Fibroblast of skin of abdomen (primary cell): ENCODE data around the gene FAM210A.
A peak's percentile ranks its signal among the peaks of the same experiment; 100 is the strongest.

Experiments used
- DNase-seq: peaks from one replicate; pipeline ENCODE4 v3.0.0-alpha.2; 2013

The FAM210A gene

GRCh38 chr18:13620818-13621445 lies 105.4 kb downstream of the FAM210A start:
- no peak for DNase-seq

DNA sequence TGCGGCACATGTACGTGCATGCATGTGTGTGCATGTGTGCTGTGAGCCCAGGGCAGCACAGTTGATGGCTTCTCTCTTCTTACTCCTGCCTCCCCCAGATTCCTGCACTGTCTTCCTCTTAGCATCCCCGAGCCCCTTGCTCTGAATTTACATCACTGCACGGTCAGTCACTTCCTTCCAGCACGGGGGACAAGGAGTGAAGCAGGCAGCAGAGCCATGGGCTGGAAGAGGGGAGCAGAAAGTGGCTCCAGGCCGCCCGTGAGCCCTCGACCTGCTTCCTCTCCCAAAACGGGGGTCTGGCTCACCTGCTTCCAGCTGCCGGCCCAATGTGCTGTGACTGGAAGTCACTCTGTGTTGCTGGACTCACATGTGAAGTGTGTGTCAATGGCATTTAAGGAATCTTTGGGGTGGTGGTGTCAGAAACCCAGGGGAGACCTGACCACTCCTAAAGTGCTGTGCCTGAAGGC lies 106.1 kb downstream of the FAM210A start:
- no peak for DNase-seq

- DNase-seq, result no peak
Measured at GRCh38 chr18:13619505-13620205, 106.7 kb downstream of the FAM210A start.

DNA sequence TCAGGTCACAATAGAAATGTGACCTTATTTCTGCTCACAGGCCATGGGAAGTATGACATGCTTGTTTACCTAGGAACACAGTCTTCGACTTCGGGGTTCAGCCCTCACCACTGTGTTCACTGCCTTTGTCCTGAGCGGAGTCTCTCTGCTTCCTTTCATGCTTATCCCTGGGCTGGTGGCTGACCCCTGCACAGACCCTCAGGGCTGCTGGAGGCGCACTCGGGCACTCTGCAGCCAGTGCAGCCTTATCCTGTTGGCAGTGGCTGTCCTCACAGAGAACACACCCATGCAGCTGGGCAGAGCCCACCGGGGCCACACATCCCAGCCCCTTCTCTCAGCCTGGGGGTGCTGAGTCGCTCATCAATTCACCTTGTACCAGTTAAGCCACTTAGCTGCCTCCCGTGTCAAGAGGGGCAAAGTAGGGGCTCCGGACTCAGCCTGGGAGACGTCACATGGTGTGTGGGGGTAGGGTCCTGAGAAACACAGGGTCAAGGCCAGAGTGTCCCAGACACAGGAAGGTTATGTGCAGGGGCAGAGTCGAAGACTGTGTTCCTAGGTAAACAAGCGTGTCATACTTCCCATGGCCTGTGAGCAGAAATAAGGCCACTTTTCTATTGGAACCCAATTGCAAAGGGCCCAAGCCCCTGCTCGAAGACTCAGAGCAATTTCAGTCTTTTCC lies 107.5 kb downstream of the FAM210A start:
- no peak for DNase-seq

DNA sequence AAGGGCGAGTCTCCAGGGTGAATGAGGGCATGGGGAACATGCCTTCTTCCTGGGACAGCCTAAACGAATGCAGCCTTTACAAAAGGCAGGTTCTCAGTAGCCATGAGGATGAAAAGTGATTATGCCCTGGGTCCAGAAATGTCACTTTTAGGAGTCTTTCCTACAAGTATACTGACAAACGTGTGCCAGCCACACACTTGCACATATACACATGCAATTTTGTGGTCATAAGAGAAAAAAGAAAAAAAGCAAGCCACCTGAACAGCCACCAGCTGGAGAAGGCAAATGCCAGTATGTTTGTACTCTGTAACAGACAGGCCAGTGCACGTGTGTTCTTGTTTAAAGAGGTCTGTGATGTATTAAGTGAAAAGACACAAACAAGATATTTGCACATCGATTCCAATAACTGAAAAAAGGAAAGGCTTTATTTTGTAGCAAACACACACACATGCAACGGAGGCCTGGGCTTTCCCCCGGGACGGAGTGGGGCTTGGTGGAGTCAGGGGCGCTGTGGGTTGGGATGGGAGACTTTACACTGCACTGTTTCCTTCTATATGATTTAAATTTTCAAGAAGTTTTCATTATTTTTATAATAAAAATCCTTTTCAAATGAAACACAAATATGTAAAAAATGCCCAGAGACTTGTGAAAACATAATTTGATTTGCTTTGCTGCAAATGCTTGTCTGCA lies 108.4 kb downstream of the FAM210A start:
- DNase-seq, result no peak

DNA sequence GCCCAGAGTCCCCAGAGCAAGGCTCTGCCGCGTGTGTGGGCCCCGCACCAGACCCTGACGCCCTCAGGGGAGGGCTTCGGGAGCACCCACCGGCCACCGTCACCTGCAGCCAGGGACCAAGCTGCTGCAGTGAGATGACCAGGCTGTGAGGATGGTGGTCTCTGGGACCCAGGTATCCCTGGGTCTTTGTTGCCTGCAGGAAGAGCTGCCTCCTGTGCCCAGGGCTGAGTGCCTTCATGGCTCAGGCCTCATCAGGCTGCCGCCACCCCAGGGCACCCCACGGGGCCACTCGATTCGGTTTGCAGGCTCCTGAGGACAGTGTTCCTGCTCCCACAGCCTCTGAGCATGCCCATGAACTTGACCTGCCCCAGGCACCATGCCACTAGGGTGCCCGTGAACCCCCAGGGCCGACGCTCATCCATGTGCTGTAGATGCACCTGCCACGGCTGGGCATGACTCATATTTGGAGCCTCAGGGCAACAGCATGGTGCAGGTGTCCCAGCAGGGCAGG lies 109.8 kb downstream of the FAM210A start:
- no peak for DNase-seq

- DNase-seq, result no peak
Measured at GRCh38 chr18:13616041-13616440, 110.3 kb downstream of the FAM210A start.

GRCh38 chr18:13615432-13615861 lies 110.9 kb downstream of the FAM210A start:
- peak; percentile 12 for DNase-seq

DNA sequence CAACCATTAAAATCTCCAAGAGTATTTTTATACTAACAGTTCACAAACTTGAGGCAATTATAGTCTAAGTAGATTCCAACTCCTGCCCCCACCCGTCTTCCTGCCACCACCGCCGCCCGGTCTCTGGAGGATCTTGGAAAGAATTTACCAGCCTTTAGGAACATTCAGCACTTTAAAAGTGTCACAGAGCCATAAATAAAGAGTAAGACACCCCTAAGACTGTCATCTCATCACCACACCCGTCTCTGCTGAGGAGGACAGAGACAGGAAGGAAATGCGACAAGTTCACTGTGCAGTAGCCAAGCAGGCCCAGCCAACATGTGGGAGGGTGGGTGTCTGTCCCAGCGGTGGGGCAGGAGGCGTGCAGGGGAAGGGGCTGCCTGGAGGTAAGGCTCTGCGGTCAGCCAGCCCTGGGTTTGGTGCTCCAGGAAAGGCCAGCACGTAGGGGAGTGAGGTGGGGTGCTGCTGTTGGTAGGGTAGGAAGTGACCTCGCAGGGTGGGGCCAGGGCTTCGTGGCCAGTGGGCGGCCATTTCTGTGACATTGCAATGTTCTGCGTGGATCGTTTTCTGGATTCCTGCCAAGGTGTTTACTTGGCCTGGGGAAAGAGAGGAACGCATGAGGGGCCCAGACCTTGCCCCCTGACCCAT lies 111.6 kb downstream of the FAM210A start:
- no peak for DNase-seq

DNA sequence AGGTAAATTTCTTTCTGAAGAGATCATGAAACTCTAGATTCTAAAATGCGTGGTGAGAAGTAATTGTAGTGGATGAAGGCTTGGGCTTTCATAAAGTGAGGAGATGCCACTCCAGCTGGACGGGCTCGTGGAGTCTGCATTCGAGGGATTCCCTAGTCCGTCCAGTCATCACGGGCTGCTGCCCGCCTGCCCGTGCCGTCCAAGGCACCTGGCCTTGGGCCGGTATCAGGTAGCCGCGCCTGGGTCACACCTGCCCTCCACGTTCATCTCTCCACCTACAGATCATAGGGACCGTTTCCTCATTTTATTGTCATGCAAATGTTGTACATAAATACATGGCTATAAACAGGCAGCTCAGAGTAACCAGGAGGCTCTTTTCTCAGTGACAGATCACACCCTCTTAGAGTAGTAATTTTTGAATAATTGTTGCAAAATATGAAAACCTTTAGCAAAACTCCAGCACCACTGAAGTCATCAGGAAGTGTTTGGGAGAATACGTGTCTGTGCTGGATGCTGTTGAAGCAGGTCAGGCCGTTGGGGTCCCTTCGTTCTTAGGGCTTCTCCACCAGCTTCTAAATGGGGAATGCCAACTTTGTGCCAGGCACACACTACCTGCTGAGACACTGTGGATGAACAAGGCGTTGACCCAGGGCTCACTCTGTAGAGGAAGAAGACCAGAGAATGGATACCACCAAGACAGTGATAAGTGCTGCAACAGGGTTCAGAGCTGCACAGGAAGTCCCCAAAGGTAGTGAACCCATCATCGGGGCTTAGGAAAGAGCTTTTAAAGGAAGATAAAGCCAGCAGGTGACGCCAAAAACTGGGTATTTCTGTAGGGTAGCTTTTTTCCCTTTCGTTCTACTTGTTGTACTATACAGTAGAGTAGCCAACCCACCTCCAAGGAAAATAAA lies 112.5 kb downstream of the FAM210A start:
- DNase-seq, result no peak
